CD14-positive monocyte (primary cell): Measurements from ENCODE around the gene HP1BP3. TPM values are rescaled to one million over a fixed set of nuclear protein-coding genes. Genes with fewer than 3 reads are reported as not detected.

Source experiments
- DNase-seq, 3 donors: peaks; one replicate each; pipeline ENCODE4 v3.0.0-alpha.2; 2011 to 2022
- H2AFZ ChIP-seq: 2 replicates; pipeline ENCODE4 v1.6.0; 2012; ENCODE audit warnings: mild to moderate bottlenecking, low read depth, low read length, inconsistent platforms; ENCODE audit not compliant: insufficient read depth, poor library complexity, severe bottlenecking
- H3K27ac ChIP-seq, 2 donors: 1 replicate in 1 of 2; 2 replicates in 1 of 2; pipeline ENCODE4 v1.5.1; 2012 to 2013; ENCODE audit warnings: low read length in 2 of 2, control low read depth in 1 of 2, inconsistent platforms in 1 of 2, low read depth in 1 of 2, mild to moderate bottlenecking in 1 of 2
- H3K27me3 ChIP-seq, 2 donors: one replicate each; pipeline versions ENCODE4 v1.6.0 to v1.6.1; 2011 to 2013; ENCODE audit warnings: low read length in 2 of 2; ENCODE audit not compliant: control insufficient read depth in 2 of 2, insufficient read depth in 2 of 2
- H3K36me3 ChIP-seq, 2 donors: replicated peaks in 1 of 2; 1 replicate in 1 of 2; 2 replicates in 1 of 2; pipeline versions ENCODE4 v1.5.1 to v1.6.1; 2012 to 2013; ENCODE audit warnings: low read length in 2 of 2, control low read depth in 1 of 2, inconsistent platforms in 1 of 2, mild to moderate bottlenecking in 1 of 2; ENCODE audit not compliant: insufficient read depth in 2 of 2, control insufficient read depth in 1 of 2
- H3K4me1 ChIP-seq, 2 donors: 1 replicate in 1 of 2; 2 replicates in 1 of 2; pipeline versions ENCODE4 v1.5.1 to v1.6.1; 2012 to 2013; ENCODE audit warnings: low read length in 2 of 2, control low read depth in 1 of 2, inconsistent platforms in 1 of 2, mild to moderate bottlenecking in 1 of 2, moderate library complexity in 1 of 2; ENCODE audit not compliant: insufficient read depth in 2 of 2, control insufficient read depth in 1 of 2
- H3K4me2 ChIP-seq: replicated peaks from 2 replicates; pipeline ENCODE3; 2012; ENCODE audit warnings: low read length, moderate library complexity, mild to moderate bottlenecking; ENCODE audit not compliant: poor library complexity, severe bottlenecking; ENCODE audit errors: extremely low read depth
- H3K4me3 ChIP-seq, 3 experiments: fragments of 200-600 bp in 1 of 3; sonication (generic) in 1 of 3; replicated peaks in 1 of 3; 1 replicate in 2 of 3; 2 replicates in 1 of 3; pipeline ENCODE4 v1.5.1; 2011 to 2013; ENCODE audit warnings: low read length in 3 of 3, mild to moderate bottlenecking in 3 of 3, control low read depth in 2 of 3, low read depth in 2 of 3, inconsistent platforms in 1 of 3, moderate library complexity in 1 of 3
- H3K79me2 ChIP-seq: 2 replicates; pipeline ENCODE4 v1.6.0; 2012; ENCODE audit warnings: mild to moderate bottlenecking, control low read depth, inconsistent platforms, low read length, moderate library complexity; ENCODE audit not compliant: insufficient read depth
- H3K9ac ChIP-seq: 2 replicates; pipeline ENCODE4 v1.6.0; 2017; ENCODE audit warnings: low read length, mild to moderate bottlenecking; ENCODE audit not compliant: insufficient read depth, poor library complexity, severe bottlenecking
- H3K9me3 ChIP-seq, 2 donors: replicated peaks in 1 of 2; 1 replicate in 1 of 2; 2 replicates in 1 of 2; pipeline versions ENCODE4 v1.5.1 to v1.6.1; 2012 to 2013; ENCODE audit warnings: low read length in 2 of 2, control low read depth in 1 of 2; ENCODE audit not compliant: control insufficient read depth in 1 of 2, insufficient read depth in 1 of 2
- H4K20me1 ChIP-seq: 2 replicates; pipeline ENCODE4 v1.6.0; 2012; ENCODE audit warnings: mild to moderate bottlenecking, low read length, control low read depth, moderate library complexity; ENCODE audit not compliant: insufficient read depth
- H3K27ac Mint-ChIP-seq, 7 donors: one replicate each; pipeline ENCODE4 v1.8.0; 2020; ENCODE audit warnings: mild to moderate bottlenecking in 7 of 7, mixed read lengths in 7 of 7, moderate library complexity in 6 of 7, inconsistent platforms in 2 of 7
- H3K27me3 Mint-ChIP-seq, 3 donors: one replicate each; pipeline ENCODE4 v1.8.0; 2021 to 2022; ENCODE audit warnings: low read depth in 3 of 3, mild to moderate bottlenecking in 3 of 3, mixed read lengths in 3 of 3, moderate library complexity in 3 of 3, inconsistent platforms in 1 of 3
- H3K36me3 Mint-ChIP-seq, 2 donors: one replicate each; pipeline ENCODE4 v1.8.0; 2020; ENCODE audit warnings: mixed read lengths in 2 of 2, inconsistent platforms in 1 of 2, mild to moderate bottlenecking in 1 of 2
- H3K4me1 Mint-ChIP-seq: one replicate; pipeline ENCODE4 v1.8.0; 2020; ENCODE audit warnings: mild to moderate bottlenecking, mixed read lengths
- H3K4me3 Mint-ChIP-seq, 2 donors: one replicate each; pipeline ENCODE4 v1.8.0; 2020; ENCODE audit warnings: mild to moderate bottlenecking in 2 of 2, mixed read lengths in 2 of 2, moderate library complexity in 1 of 2
- H3K9me3 Mint-ChIP-seq, 7 donors: one replicate each; pipeline ENCODE4 v1.8.0; 2020 to 2022; ENCODE audit warnings: mixed read lengths in 7 of 7, mild to moderate bottlenecking in 6 of 7, moderate library complexity in 6 of 7, inconsistent platforms in 2 of 7
- WGBS: methylation state at CpG from one replicate; pipeline ENCODE4 v1.1.5; 2013; ENCODE audit warnings: missing lambda C conversion rate; ENCODE audit not compliant: insufficient coverage; 5-methylcytosine and 5-hydroxymethylcytosine counted together
- intact Hi-C, 2 donors: fragments of 100-400 bp; cut with micrococcal nuclease; formaldehyde crosslinking; loops; one replicate each; pipeline versions ENCODE4 v1.15.0 to v1.15.1; 2023
- polyA plus RNA-seq, 3 donors: library from polyadenylated mRNA; depleted of rRNA in 1 of 3; unstranded in 2 of 3; stranded (reverse) in 1 of 3; fragments of 300-500 nt in 2 of 3; fragments of >200 nt in 1 of 3; fragmentation: Illumina TruSeq in 2 of 3; gene quantifications; 1 replicate in 2 of 3; 2 replicates in 1 of 3; pipeline ENCODE4 v1.2.3, GENCODE V29; 2012 to 2021
- TF ChIP-seq, protein P1 (sequence below): fragments of 200-600 bp; IDR thresholded peaks from one replicate; pipeline ENCODE4 v1.8.0; 2022; ENCODE audit warnings: antibody characterized with exemption, mild to moderate bottlenecking

HP1BP3 gene
- polyA plus RNA-seq, 3 donors = 121 to 137 (median 135) TPM

DNA sequence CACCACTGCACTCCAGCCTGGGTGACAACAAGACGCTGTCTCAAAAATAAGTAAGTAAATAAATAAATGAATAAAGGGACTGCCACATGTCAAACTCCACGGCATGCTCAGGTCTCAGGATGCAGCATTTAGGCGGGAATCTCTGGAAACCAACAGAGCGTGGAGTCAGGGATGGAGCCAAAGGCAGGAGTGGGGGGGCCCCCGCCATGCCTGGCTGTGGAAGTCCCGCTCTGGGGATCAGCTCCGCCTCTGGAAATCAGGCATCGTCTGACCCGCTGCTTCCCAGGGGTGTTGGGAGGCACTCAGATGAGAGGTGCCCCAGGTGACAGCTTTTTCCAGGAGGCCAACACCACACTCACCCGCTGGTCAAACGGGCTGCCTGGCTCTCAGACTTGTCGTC is 89.5 kb downstream of the HP1BP3 start:
- Histone ChIP-seq H3K9me3 (no peaks in the 10 kb centered on the region), H3K4me3 (no peak overlapping the region), H3K4me1 (peaks cover 9 to 11% of the 10 kb centered on the region in 2 donors), H4K20me1 (no peaks in the 10 kb centered on the region), H3K36me3 (no peaks in the 10 kb centered on the region), H3K79me2 (no peaks in the 10 kb centered on the region), H3K27ac (no peak overlapping the region), H3K27me3 (no peaks in the 10 kb centered on the region), H3K9ac (no peak overlapping the region), H2AFZ (no peak overlapping the region), H3K4me2 (no peak overlapping the region)
- intact Hi-C loops = loop anchor here (2.0 to 10.0 kb wide), 3 partner anchors 35 to 497 kb away; partner anchors contain the start of gene SH2D5 (in 1 of the 2)
- peaks cover 7% of the 10 kb centered on the region for H3K4me1 Mint-ChIP-seq
- no peaks in the 10 kb centered on the region for H3K36me3 Mint-ChIP-seq
- WGBS = 90% methylated on average over 5 of the region's 12 CpGs
- no peak for DNase-seq
- peaks cover 2 to 12% (median 7%) of the 10 kb centered on the region in 3 donors for H3K27me3 Mint-ChIP-seq
- TF ChIP-seq, protein P1, sequence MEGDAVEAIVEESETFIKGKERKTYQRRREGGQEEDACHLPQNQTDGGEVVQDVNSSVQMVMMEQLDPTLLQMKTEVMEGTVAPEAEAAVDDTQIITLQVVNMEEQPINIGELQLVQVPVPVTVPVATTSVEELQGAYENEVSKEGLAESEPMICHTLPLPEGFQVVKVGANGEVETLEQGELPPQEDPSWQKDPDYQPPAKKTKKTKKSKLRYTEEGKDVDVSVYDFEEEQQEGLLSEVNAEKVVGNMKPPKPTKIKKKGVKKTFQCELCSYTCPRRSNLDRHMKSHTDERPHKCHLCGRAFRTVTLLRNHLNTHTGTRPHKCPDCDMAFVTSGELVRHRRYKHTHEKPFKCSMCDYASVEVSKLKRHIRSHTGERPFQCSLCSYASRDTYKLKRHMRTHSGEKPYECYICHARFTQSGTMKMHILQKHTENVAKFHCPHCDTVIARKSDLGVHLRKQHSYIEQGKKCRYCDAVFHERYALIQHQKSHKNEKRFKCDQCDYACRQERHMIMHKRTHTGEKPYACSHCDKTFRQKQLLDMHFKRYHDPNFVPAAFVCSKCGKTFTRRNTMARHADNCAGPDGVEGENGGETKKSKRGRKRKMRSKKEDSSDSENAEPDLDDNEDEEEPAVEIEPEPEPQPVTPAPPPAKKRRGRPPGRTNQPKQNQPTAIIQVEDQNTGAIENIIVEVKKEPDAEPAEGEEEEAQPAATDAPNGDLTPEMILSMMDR = no peak
- no peaks in the 10 kb centered on the region for H3K9me3 Mint-ChIP-seq
- no peak overlapping the region for H3K27ac Mint-ChIP-seq
- H3K4me3 Mint-ChIP-seq = no peak overlapping the region

GRCh38 chr1:20696397-20697333 is 90.4 kb downstream of the HP1BP3 start:
- TF ChIP-seq, protein P1 = peak; percentile 100
- H3K9ac ChIP-seq = peak overlapping the region; percentile 84
- H3K4me1 Mint-ChIP-seq = peaks cover 14% of the 10 kb centered on the region
- WGBS = 4% methylated on average over 29 of the region's 46 CpGs
- H4K20me1 ChIP-seq = no peaks in the 10 kb centered on the region
- H2AFZ ChIP-seq = peak overlapping the region; percentile 100
- H3K79me2 ChIP-seq = no peaks in the 10 kb centered on the region
- no peaks in the 10 kb centered on the region for H3K9me3 Mint-ChIP-seq
- DNase-seq = peak; percentile 75 to 80 (median 76)
- no peaks in the 10 kb centered on the region for H3K9me3 ChIP-seq
- H3K36me3 Mint-ChIP-seq = no peaks in the 10 kb centered on the region
- peak overlapping the region; percentile 94 to 95 for H3K4me3 Mint-ChIP-seq
- H3K27ac ChIP-seq = peak overlapping the region; percentile 3 to 80
- H3K4me1 ChIP-seq = peaks cover 9 to 11% of the 10 kb centered on the region in 2 donors
- intact Hi-C loops = loop anchor here (2.0 to 10.0 kb wide), 3 partner anchors 36 to 498 kb away; partner anchors contain the start of gene SH2D5 (in 1 of the 2)
- peak overlapping the region; percentile 100 for H3K4me2 ChIP-seq
- H3K27ac Mint-ChIP-seq = peak overlapping the region; percentile 46 to 93 (median 84)
- no peaks in the 10 kb centered on the region for H3K36me3 ChIP-seq
- no peaks in the 10 kb centered on the region for H3K27me3 ChIP-seq
- H3K4me3 ChIP-seq = peak overlapping the region; percentile 66 to 99 (median 67)
- H3K27me3 Mint-ChIP-seq = peaks cover 2 to 10% (median 9%) of the 10 kb centered on the region in 3 donors
